Stomach (tissue), 4 donors: ENCODE data around the gene SLC39A3.

Experiments used
- CTCF ChIP-seq, 7 experiments: fragments of 450-650 bp in 4 of 7; fragments of 200-600 bp in 3 of 7; sonication (generic) in 3 of 7; IDR thresholded peaks; one replicate each; pipeline ENCODE4 v1.5.1; 2016 to 2019; ENCODE audit warnings: antibody characterized with exemption in 7 of 7, control low read depth in 2 of 7, mild to moderate bottlenecking in 1 of 7
- EP300 ChIP-seq: sonication (generic); formaldehyde crosslinking; IDR thresholded peaks from one replicate; pipeline ENCODE4 v1.6.1; 2017; ENCODE audit warnings: antibody characterized with exemption
- POLR2A ChIP-seq, 4 donors: fragments of 450-650 bp; IDR thresholded peaks; one replicate each; pipeline ENCODE4 v1.6.1; 2016; ENCODE audit warnings: antibody characterized with exemption in 4 of 4, control low read depth in 2 of 4, mild to moderate bottlenecking in 1 of 4, moderate library complexity in 1 of 4

GRCh38 chr19:2719920-2720776 is 19.7 kb downstream of the SLC39A3 start:
- TF ChIP-seq POLR2A (IDR thresholded peaks at IDR 0.05) (no peak), CTCF (IDR thresholded peaks at IDR 0.05) (no peak), EP300 (no peak)
